OCI-LY3 (cell line): ENCODE measurements around the gene HIP1R.

Experiments
- H2AFZ ChIP-seq: fragments of 200-600, 300-600 bp; shearing (Covaris generic); 2 replicates; pipeline ENCODE4 v1.6.0; 2014; ENCODE audit warnings: antibody characterized with exemption, low read depth, low read length
- H3K27ac ChIP-seq: fragments of 200-600, 300-600 bp; sonication (generic); 2 replicates; pipeline ENCODE4 v1.5.1; 2014; ENCODE audit warnings: mild to moderate bottlenecking, low read length, moderate library complexity, mixed read lengths
- H3K27me3 ChIP-seq: fragments of 200-600, 300-600 bp; sonication (generic); 2 replicates; pipeline ENCODE4 v1.6.1; 2014; ENCODE audit warnings: low read depth, low read length, mixed read lengths
- H3K36me3 ChIP-seq: fragments of 200-600, 300-600 bp; sonication (generic); replicated peaks from 2 replicates; pipeline ENCODE3; 2014; ENCODE audit warnings: low read depth, low read length, mixed read lengths
- H3K4me1 ChIP-seq: fragments of 300-600, 200-600 bp; sonication (generic); 2 replicates; pipeline ENCODE4 v1.6.1; 2014; ENCODE audit warnings: low read length, mixed read lengths
- H3K4me2 ChIP-seq: fragments of 200-600, 300-600 bp; sonication (generic); 2 replicates; pipeline ENCODE4 v1.6.1; 2014; ENCODE audit warnings: low read length, mixed read lengths
- H3K4me3 ChIP-seq: fragments of 300-600, 200-600 bp; sonication (generic); 2 replicates; pipeline ENCODE4 v1.5.1; 2014; ENCODE audit warnings: antibody characterized with exemption, mild to moderate bottlenecking, low read length, moderate library complexity
- H3K79me2 ChIP-seq: fragments of 300-600, 200-600 bp; shearing (Covaris generic); 2 replicates; pipeline ENCODE4 v1.6.1; 2014; ENCODE audit warnings: mild to moderate bottlenecking, low read length, mixed read lengths
- H3K9ac ChIP-seq: fragments of 300-600, 200-600 bp; shearing (Covaris generic); 2 replicates; pipeline ENCODE4 v1.6.0; 2014; ENCODE audit warnings: mild to moderate bottlenecking, low read length, moderate library complexity
- H3K9me3 ChIP-seq: fragments of 200-600, 300-600 bp; shearing (Covaris generic); 2 replicates; pipeline ENCODE4 v1.6.1; 2014; ENCODE audit warnings: low read length, mixed read lengths; ENCODE audit not compliant: insufficient read depth
- H4K20me1 ChIP-seq: fragments of 200-600, 300-600 bp; sonication (generic); 2 replicates; pipeline ENCODE4 v1.6.1; 2016; ENCODE audit warnings: low read length, mixed read lengths; ENCODE audit not compliant: insufficient read depth
- CTCF ChIP-seq: fragments of 200-600, 300-600 bp; sonication (generic); IDR thresholded peaks from 2 replicates; pipeline ENCODE4 v1.5.1; 2014; ENCODE audit warnings: antibody characterized with exemption, low read length, low read depth
- EZH2phosphoT487 ChIP-seq: fragments of 200-600 bp; shearing (Covaris generic); IDR thresholded peaks from 2 replicates; pipeline ENCODE4 v1.6.1; 2018; ENCODE audit warnings: antibody characterized with exemption, mixed run types, low read depth

Gene HIP1R

DNA sequence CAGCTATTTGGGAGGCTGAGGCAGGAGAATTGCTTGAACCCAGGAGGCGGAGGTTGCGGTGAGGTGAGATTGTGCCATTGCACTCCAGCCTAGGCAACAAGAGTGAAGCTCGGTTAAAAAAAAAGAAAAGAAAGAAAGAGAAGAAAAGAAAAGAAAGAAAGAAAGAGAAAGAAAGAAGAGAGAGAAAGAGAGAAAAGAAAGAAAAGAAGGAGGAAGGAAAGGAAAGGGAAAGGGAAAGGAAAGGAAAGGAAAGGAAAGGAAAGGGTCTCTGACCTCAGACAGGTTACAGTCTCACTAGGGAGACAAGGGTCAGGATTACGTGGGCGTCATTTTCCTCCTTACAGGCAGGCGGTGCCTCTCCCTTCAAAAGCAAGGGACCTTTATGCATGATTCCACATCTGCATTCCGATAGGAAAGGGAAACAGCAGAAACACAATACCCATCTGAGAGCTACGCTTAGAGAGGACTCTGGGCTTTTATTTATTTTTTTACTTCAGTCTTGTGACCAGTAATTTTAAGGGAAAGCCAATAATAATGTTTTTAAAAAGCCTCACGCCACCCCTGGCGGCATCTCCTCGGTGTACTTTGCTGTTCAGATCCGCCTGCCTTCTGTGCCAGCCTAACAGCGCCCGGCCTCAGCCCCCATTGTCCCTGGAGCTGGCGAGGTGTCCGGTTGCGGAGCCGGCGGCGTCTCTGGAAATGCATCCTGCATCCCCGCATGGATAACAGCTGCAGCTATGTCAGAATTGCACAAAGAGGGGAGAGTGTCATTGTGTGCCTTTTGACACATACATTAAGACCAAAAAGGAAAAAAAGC, 945 bp upstream of the HIP1R start:
- Histone ChIP-seq H3K4me3 (peak overlapping the region; percentile 86), H3K36me3 (no peaks in the 10 kb centered on the region), H4K20me1 (no peaks in the 10 kb centered on the region), H3K4me2 (peak overlapping the region; percentile 94), H3K9me3 (no peaks in the 10 kb centered on the region), H3K9ac (no peak overlapping the region), H3K27ac (no peak overlapping the region), H3K4me1 (peaks cover 12% of the 10 kb centered on the region; the same call in 1 of the 2 replicates), H3K79me2 (no peaks in the 10 kb centered on the region), H3K27me3 (peaks cover 68% of the 10 kb centered on the region), H2AFZ (peak overlapping the region; percentile 47; the same call in 1 of the 2 replicates)
- TF ChIP-seq EZH2phosphoT487 (0 out of 2 replicates have a peak, but pooled peaks have one; percentile 22), CTCF (peak; percentile 25)

DNA sequence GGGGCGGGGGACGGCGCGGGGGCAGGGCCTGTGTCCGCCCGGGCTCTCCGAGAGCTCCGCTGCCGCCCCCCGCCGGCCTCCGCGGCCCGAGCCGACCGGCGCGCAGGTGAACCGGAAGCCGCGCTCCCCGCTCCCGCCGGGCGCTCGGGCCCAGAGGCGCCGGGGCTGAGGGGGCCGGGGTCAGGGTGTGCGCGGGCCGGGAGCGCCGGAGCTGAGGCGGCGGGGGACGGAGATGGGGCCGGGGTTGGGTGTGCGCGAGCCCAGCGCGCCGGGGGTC, 431 bp downstream of the HIP1R start:
- TF ChIP-seq CTCF (no peak), EZH2phosphoT487 (no peak)
- Histone ChIP-seq H3K9ac (peak overlapping the region; percentile 58), H3K79me2 (no peaks in the 10 kb centered on the region), H3K27me3 (peaks cover 54% of the 10 kb centered on the region), H3K27ac (no peak overlapping the region), H3K4me1 (peaks cover 12% of the 10 kb centered on the region; the same call in 1 of the 2 replicates), H3K36me3 (no peaks in the 10 kb centered on the region), H3K9me3 (no peaks in the 10 kb centered on the region), H3K4me2 (peak overlapping the region; percentile 99), H2AFZ (peak overlapping the region; percentile 53; the same call in 1 of the 2 replicates), H4K20me1 (no peaks in the 10 kb centered on the region), H3K4me3 (peak overlapping the region; percentile 86)

DNA sequence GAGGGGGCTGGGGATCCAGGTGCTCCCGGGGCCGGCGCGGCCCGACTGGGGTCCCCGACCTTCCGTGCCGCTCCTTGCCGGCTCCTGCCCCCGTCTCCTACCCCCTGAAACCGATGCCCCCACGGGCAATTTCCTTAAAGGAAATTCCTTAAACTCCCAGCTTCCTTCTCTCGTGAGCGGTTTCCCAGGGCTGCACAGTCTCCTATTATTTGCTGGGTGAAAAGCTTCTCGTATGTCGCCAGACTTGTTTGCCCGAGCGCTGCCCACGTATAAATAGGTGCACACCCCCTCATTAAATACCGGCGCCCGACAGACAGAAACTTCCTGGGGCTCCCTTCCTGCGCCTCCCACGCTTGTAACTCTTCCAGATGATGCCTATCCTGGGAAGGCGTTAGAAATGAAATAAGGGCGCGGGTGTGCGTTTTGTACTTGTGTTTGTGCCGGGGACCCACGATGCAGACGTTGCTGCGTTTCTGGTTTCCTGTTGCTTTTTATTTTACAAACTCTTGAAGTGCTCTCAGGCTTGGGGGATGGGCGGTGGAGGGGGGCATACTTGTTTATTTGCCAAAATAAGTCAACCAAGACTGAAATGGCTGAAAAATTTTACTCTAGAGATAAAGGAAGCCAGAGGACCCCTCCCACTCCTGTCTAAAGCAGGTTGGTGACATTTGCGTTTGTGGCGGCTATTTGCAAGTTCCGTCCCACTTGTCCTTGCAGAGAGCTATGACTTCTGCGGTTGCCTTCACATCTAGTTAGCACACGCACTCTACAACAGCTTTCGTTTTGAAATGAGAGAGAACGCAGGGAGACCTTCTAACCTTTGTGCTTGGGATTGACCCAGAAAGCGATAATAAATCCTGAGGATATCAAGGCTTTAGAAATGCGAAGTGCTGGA, 1.0 kb downstream of the HIP1R start:
- Histone ChIP-seq H3K36me3 (no peaks in the 10 kb centered on the region), H3K4me2 (peak overlapping the region; percentile 99), H3K9me3 (no peaks in the 10 kb centered on the region), H3K79me2 (no peaks in the 10 kb centered on the region), H4K20me1 (no peaks in the 10 kb centered on the region), H3K4me1 (peaks cover 12% of the 10 kb centered on the region; the same call in 1 of the 2 replicates), H2AFZ (peak overlapping the region; percentile 53; the same call in 1 of the 2 replicates), H3K9ac (peak overlapping the region; percentile 58), H3K27me3 (peaks cover 48% of the 10 kb centered on the region), H3K4me3 (peak overlapping the region; percentile 86), H3K27ac (no peak overlapping the region)
- no peak for TF ChIP-seq CTCF
- no peak for TF ChIP-seq EZH2phosphoT487
